HG02571 (cell line): ENCODE measurements around the gene ZNF318.
"Not testable (repeated sequence)": the region's sequence is repeated elsewhere in the genome, so short reads cannot be mapped to it uniquely, and the experiment has no call there.

Experiments used
- ATAC-seq: cut with Tn5 transposase; IDR thresholded peaks from one replicate; pipeline ENCODE4 v1.9.1; 2021; ENCODE audit warnings: mild to moderate bottlenecking, moderate library complexity; ENCODE audit not compliant: unreplicated experiment

ZNF318 gene

DNA sequence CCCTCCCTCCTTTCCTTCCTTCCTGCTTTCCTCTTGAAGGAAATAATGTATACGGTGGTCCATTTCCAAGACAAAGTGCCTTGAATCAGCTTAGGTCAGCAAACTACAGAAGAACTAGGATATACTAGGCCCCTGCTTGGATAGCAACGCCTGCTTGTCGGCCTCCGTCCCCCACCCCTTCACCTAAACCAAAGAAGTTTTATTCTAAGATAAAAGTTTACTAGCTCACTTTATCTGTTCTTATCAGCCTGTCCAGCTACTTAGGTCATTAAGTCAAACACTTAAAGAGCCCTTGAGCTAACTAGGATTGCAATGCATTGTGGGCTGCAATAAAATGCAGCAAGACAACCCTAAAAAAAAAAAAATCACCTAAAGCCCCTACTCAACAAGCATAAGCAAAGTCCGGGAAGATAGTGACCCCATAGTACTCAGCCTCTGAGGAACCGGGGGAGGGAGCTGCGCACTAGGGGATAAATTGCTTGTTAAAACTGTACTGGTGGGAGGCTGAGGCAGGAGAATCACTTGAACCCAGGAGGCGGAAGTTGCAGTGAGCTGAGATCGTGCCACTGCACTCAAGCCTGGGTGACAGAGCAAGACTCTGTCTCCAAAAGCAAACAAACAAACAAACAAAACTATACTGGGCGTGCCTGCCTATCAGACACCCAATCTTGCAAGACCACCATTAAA is 21.4 kb upstream of the ZNF318 start:
- ATAC-seq = not testable (repeated sequence)

DNA sequence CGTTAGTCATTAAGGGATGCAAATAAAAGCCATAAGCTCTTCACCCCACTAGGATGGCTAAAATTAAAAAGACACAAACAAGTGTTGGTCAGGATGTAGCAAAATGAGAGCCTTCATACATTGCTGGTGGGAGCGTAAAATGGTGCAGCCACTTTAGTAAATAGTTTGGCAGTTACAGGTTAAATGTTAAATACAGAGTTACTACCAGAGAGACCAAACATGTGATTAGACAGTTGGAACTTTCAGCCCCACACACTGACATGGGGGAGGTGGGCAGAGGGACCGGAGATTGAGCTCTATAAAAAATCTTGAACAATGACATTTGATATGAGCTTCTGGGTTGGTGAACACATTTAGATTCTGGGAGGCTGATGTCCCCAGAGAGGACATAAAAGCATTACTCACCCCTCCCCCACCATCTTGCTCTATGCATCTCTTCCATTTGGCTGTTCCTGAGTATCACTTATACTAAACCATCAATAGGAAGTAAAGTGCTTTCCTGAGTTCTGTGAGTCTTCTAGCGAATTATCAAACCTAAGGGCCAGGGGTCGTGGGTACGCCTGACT is 20.4 kb upstream of the ZNF318 start:
- ATAC-seq = no peak

DNA sequence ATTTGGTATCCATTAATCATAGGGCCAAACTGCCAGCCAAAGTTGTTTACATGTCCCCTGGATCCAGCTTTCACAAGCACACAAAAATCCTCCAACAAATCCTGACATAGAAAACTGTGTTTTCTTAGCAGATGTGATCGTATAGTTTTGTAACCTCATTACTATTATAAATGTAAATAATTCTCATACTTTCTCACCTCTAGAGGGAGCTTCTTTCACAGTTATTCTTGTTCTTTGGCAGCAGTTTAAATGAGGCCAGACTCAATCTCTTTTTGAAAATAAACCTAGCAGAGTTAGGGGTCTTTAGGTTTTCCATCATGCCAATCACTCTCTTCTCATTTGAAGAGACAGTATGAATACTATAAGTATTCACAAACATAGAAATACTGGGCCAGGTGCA is 17.0 kb upstream of the ZNF318 start:
- ATAC-seq = no peak

DNA sequence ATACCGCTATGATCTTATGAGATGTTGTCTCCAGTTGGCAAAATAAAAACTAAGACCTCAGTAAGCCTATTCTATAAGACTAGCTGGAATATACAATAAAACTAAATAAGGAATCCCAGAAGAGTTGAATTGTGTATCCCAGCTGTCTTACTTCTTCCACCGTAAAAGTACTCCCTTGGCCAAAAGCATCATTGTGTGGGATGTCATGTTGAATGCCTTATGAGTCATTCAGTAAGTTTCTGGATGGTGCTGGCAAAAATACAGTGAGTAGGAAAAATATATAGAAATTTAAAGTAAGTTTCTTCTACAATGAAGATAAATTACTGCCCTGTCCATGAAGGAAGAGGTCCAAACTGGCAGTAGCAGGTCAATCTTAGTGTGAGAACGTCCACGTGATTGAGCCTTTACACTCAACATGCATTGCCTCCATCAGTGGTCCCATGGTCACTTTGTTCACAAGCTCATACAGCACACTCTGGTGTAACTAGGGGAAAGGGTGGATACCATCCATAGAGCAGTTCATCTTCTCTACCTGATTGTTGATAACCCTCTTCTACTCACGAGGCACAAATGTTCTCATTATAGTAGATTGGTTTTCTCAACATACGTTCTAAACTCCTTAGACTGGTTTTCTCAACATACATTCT is 13.7 kb upstream of the ZNF318 start:
- ATAC-seq = no peak

DNA sequence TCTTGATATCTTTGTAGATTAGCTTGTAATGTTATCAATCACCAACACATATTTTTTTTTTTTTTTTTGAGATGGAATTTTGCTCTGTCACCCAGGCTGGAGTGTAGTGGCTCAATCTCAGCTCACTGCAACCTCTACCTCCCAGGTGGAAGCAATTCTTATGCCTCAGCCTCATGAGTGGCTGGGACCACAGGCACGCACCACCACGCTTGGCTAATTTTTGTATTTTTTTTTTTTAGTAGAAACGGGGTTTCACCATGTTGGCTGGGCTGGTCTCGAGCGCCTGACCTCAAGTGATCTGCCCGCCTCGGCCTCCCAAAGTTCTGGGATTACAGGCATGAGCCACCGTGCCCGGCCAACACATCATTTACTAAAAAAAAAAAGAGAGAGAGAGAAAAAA is 11.4 kb upstream of the ZNF318 start:
- not testable (repeated sequence) for ATAC-seq

DNA sequence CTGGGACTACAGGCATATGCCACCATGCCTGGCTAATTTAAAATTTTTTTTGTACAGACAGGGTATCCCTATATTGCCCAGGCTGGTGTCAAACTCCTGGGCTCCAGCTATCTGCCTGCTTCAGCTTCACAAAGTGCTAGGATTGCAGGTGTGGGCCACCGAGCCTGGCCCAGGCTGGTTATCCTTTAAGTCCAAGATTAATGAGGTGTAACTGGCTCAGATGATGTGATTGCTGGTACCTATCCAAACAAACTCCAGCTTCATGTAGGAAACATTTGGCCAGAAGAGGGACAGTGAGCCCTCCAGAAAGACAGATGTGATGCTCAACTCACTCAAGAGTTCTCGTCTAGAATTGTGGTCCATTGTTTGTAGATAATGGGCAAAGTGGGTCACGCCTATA is 9.2 kb upstream of the ZNF318 start:
- ATAC-seq = no peak

DNA sequence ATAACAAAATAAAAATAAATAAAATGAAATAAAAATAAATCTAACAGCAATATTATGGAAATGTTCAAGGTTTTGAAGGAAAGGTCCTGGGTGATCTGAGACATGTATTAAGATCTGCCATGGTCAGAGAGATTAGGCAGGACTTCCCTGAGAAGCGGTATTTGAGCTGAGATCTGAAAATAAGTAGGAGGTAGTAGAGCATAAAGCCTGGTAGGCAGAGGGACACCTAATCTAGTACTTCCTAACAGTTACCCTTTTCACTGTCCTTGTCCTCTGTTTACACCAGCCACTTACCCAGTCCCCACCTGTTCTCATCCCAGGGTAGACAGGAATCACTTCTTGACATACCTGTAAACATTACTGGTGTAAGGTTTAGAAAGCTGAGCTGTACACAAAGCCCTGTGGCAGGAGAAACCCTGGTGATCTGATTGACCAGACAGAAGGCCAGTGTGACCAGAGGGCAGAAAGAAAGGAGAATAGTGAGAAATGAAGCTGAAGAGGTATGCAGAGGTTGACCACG is 8.3 kb upstream of the ZNF318 start:
- no peak for ATAC-seq

DNA sequence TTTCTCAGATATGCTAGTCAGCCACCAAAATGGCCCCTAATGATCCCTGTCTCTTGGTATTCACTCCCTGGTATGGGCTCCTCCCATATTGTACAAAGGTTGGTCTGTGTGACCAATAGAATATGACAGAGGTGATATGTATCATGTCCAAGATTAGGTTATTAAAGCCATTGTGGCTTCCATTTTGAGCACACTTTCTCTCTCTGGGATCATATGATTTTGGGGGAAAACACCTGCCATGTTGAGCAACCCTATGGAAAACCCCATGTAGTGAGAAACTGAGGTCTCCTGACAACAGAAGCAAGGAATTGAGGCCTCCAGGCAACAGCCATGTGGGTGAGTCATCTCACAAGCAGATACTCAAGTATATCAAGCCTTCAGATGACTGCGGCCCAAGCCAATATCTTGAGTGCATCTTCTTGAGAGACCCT is 7.1 kb upstream of the ZNF318 start:
- ATAC-seq = no peak

DNA sequence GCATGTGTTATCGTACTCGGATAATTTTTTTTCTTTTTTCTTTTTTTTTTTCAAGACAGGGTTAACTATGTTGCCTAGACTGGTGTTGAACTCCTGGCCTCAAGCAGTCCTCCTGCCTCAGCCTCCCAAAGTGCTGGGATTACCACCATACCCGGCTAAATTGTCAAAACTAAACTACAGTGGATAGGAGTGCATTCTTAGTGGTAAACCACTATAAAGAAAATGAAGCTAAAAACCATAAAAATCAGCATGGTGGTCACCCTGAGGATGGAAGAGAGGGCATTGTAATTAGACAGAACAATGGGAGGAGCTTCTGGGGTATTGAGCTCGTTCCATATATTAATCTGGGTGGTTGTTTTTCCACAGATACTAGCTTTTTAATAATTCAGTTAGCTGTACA is 6.2 kb upstream of the ZNF318 start:
- no peak for ATAC-seq

DNA sequence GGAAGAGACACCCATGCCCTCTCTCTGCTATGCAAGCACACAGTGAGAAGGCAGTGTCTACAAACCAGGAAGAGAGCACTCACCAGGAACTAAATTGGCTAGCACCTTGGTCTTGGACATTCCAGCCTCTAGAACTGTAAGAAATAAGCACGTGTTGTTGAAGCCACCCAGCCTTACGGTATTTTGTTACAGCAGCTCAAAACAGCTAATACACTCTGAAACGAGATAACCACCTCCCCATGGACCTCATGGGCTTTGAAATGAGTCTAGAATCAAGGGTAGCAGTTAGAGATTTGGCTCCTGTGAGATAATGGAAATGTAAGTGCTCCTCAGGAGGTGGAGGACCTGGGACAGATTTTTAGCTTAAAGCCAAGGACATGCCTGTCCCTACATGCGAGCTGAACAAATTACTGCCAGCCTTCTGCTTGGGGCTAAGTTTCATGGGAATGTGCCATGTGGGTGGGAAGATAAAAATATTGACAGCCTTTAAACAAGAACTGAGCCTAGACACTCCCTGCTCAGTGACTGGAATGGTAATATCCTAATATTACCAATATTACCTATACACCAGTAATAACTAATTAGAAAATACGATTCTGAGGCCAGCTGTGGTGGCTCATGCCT is 3.9 kb upstream of the ZNF318 start:
- ATAC-seq = no peak

DNA sequence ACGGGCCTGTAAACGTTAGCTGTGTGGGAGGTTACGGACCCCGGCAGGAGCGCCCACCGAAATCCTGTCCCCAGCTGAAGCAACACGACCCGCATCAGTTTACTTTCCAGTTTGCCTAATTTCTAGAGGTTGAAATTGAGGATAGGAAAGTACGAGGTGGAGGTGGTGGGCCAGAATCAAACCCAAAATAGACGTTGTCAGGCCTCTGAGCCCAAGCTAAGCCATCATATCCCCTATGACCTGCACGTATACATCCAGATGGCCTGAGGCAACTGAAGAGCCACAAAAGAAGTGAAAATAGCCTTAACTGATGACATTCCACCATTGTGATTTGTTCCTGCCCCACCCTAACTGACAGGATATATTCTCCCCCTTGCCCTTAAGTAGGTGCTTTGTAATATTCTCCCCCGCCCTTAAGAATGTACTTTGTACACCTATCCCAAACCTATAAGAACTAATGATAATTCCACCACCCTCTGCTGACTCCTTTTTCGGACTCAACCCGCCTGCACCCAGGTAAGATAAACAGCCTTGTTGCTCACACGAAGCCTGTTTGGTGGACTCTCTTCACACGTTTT is 645 bp upstream of the ZNF318 start:
- peak; percentile 3 for ATAC-seq

DNA sequence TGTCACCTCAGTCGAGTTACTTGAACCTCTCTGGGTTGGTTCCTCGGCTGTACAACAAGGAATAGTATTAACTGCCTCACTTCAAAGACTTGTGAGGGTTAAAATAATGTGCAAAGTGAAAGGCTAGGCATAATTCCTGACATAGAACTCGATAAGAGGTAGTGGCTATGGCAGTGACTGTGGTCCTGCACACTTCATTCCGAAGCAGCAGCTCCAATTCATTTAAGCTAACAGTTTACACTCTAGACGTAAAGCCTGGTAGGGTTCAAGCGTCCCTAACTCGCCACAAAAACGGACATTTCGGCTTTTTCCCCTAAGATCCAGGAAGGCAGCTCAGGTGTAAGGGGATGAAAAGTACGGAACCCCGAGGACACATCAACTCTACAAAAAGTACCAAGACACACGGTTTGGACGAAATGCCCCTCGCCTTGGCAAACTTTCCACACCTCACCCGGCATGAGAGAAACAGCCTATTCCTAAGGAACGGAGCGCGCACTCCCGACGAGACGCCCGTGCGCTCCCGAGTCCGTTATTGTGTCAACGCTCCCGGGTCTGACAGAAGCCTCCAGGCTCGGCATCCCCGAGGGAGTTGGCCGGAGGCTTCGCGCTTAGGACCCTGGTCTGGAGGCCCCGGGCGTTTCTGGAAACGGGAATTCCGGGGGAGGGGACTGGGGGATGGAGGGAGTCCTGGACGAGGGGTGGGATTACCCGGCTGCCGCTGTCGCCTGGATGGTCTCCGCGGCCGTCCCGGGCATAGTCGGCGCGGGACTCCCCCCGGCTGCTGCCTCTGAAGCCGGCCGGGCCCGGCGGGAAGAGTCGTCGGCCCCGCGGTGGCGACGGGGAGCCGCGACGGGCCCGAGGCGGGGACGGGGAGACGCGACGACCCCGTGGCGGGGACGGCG is 937 bp downstream of the ZNF318 start:
- no peak for ATAC-seq

DNA sequence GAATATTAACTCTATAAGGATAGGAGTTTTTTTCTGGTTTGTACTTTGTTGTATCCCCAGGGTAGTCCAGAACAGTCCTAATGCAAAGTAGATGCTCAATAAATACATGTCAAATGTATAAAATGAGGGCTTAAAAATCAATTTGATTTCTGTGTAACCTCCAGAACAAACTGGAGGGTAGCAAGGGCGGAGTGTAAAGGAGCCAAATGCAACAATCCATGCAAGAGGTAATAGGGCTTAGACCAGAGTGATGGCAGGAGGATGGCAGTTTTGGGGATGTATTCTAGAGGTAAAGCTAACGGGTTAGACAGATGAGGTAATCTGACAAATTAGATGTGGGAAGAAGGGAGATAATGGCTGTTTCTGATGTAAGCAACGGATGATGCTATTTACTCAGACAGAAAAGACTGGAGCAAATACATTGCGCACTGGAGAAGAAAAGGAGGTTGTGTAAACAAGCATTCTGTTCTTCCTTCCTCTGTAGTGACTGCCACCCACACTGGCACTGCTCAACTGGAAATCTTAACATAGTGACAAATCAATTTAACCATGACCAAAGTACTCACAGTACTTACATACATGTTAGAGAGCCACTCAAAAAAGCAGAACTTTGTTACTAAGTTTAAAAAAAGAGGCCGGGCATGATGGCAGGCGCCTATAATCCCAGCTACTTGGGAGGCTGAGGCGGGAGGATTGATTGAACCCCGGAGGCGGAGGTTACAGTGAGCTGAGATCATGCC is 2.0 kb downstream of the ZNF318 start:
- no peak for ATAC-seq

DNA sequence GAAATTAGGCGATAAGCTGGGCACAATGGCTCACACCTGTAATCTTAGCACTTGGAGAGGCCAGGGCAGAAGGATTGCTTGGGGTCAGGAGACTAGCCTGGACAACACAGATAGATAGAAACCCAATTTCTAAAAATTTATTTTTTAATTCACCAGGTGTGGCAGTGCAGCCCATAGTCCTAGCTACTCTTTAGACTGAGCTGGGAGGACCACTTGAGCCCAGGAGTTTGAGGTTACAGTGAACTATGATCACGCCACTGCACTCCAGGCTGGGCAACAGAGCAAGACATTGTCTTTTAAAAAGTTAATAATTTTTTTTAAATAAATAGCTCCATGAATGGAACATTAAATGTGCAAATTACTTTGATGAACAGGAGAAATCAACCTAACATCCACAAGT is 8.2 kb downstream of the ZNF318 start:
- no peak for ATAC-seq

DNA sequence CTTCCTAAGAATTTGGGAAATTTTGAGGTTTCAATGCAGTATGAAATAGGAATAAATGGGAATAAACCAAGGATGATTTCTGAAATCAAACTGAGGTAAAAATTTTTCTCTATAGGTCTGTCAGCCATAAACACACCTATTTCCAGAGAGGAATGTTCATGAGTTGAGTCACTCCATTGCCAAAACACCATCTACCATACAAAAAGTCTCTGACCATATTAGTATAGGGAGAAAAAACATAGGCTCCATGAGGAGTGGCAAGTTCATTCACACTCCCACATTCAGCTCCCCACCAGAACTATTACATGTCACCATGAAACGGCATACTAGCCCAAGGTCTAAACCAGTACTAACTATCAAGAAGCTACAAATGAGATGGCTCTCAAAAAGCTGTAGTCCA is 9.6 kb downstream of the ZNF318 start:
- ATAC-seq = no peak

DNA sequence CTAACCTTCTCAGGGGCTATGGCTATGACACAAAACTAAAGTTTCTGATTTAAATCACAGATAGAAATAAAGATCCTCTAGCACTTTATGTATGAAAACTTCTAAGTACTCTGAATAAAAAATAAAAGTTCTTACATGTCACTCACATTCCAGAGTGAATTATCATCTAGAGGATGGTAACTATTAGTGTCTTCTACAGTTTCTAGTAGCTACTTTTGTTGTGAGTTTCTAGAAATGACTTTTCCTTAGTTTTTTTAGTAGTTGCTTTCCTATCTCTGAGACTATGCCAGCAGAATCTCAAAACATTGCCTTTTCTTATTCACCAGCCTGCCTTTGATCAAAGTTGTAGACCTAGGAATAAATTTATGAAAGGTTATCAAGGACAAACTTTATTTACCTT is 10.1 kb downstream of the ZNF318 start:
- no peak for ATAC-seq

DNA sequence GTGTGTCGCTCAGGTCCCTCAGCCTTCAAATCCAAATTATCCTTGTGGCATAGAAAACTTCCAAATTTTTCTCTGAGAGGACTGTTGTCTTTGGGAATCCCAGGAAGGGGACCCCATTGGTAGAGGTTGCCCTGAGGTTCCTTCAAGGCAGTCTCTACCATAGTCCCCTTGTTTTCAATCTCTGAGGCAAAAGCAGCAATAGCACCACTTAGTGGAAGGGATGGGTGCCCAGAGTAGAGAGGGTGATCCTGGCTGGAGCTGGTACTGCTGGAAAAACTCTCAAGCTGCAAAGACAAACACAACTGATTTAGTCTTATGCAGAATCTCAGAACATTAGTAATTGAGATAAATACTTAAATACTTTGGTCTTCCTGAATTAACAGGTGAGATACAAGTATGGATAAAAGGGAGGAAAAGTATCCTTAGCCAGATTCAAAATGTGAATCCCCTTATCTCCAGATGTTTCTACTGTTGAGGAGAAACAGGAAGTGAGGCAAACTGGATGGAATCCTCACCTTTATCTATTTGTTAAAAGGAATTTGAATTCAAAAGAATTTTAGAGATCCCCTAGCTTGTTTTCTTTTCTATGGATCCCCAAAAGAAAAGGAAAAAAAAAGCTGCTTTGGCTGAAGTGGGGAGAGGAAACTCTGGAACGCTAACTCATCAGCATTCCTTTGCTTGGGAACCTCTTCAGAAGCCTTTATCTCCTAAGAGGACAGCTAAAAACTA is 13.4 kb downstream of the ZNF318 start:
- ATAC-seq = no peak

DNA sequence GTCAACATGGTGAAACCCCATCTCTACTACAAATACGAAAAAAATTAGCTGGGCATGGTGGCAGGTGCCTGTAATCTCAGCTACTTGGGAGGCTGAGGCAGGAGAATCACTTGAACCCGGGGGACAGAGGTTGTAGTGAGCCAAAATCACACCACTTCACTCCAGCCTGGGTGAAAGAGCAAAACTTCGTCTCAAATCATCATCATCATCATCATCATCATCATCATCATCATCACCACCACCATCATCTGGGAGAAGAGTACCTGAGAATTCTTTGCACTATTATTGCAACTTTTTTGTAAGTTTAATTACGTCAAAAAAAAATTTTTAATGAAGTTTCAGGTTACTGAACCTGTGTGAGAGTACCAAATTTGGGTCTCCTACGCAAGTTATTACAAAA is 17.5 kb downstream of the ZNF318 start:
- ATAC-seq = not testable (repeated sequence)

DNA sequence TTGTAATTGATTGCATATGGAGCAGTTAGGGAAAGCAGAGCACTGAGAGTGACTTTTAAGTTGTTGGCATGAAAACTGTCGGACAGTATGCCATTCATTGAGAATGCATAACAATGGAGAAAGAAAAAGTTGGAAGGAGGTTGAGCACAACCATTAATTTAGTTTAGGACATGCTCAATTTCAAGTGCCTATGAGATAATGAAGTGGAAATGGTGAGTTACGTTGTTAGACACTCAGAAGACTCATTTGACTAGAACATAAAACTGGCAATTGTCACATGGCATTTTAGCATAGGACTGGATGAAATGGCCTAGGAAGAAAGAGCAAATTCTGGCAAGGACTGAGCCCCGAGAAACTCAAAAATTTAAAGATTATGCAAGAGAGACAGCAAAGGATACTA is 22.0 kb downstream of the ZNF318 start:
- ATAC-seq = no peak
